HG03280 (cell line): ENCODE data around the gene CASP2.
"Not testable (repeated sequence)": the region's sequence is repeated elsewhere in the genome, so short reads cannot be mapped to it uniquely, and the experiment has no call there.

Experiments
- ATAC-seq: cut with Tn5 transposase; IDR thresholded peaks from one replicate; pipeline ENCODE4 v1.9.1; 2021; ENCODE audit warnings: mild to moderate bottlenecking, moderate library complexity; ENCODE audit not compliant: unreplicated experiment

Gene CASP2

GRCh38 chr7:143263266-143264195, 24.6 kb upstream of the CASP2 start, which contains the start of gene GSTK1:
GSTK1 (plus strand) TSS chr7:143263441; CDS start chr7:143263514, 73 bp downstream.
- ATAC-seq = peak; percentile 92

GRCh38 chr7:143264196-143264568, 24.0 kb upstream of the CASP2 start:
- not testable (repeated sequence) for ATAC-seq

DNA sequence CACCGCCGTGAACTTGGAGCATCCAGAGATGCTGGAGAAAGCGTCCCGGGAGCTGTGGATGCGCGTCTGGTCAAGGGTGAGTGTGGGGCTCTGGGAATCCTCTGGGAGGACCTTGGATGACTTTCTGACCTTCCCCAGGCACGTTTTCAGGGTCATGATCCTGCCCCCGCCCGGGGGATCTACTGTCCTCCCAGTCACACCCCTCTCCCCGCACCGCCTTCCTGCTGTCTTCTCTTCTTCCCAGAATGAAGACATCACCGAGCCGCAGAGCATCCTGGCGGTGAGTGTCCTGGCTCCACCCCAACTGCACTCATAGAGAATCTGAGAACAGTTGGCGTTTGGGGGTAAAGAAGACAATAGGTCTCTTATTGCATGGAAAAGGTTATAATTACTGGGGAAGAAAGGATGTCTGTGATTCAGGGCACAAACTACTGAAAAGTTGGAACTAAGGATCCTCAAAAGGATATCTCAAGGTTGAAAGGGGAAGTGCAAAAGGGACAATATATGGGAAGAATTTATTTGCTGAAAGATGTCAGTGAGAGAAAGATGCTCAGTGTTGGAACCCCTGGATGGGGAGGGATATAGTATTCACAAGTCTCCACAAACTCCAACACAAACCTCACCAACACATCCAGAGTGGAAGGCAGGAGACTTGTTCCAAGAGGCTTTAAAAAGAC, 23.0 kb upstream of the CASP2 start:
- ATAC-seq = no peak

- no peak for ATAC-seq
Observed at GRCh38 chr7:143269251-143269650, 18.9 kb upstream of the CASP2 start.

- no peak for ATAC-seq
Observed at GRCh38 chr7:143271240-143271639, 16.9 kb upstream of the CASP2 start.

- no peak for ATAC-seq
Observed at GRCh38 chr7:143272871-143273270, 15.3 kb upstream of the CASP2 start.

DNA sequence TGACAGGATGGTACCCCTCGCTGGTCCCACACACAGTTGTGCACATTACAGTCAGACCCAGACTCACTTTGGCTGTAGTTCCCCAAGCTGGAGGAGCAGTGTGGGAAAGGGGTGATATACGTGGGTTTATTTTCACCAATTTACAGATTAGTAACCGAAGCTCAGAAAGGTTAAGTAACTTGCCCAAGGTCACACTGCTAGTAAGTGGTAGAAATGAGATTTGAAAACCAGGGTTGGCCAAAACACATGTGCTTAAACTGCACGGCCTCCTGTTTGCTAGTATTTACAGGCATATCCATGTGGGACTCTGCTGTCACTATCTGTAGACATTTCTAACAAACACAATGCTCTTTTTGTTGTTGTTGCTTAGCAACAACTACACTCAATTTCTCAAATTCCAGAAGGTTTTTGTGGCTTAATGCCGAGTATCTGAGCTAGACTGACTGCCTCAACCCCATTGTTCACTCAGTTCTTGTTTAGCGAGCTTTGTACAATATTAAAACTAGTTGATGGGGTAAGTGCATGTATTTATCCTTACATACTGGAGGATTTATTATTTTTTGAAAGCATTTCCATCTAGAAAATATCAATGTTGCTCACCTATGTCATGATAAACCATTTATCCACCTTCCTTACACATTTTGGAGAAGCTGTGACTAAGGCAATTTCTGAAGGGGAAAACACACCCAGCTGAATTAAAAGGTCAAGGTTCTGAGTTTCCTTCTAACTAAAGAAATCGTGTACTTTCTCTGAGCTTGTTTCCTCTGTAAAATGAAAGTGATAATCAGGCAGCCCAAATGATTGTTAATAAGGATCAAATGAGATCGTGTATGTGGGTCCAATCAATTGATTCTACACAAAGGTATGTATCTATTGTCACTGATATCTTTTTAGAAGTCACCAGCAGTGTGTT, 8.7 kb upstream of the CASP2 start:
- ATAC-seq = peak; percentile 47

- no peak for ATAC-seq
Observed at GRCh38 chr7:143280160-143280559, 8.0 kb upstream of the CASP2 start.

GRCh38 chr7:143280566-143280965, 7.6 kb upstream of the CASP2 start:
- ATAC-seq = no peak

DNA sequence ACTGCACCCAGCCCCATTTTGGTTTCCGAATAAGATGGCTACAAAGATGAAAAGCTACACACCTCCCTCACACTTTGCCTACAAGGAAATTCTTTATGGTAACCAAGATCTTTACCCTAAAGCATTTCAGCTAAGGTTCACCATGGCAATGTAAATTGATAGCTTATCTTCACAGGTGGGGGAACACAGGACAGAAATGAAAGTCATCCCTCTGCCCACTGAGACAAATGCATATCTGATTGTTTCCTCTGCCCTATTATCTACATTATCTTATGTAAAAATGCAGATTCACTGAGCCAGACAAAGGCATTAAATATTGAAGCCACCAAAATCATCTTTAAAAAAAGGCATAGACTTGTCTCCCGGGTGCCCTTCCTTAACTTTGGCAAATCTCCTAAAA, 6.6 kb upstream of the CASP2 start:
- ATAC-seq = no peak

GRCh38 chr7:143282124-143282523, 6.0 kb upstream of the CASP2 start:
- no peak for ATAC-seq

- no peak for ATAC-seq
Observed at GRCh38 chr7:143283381-143283780, 4.8 kb upstream of the CASP2 start.

GRCh38 chr7:143284591-143285469, 3.3 kb upstream of the CASP2 start, which contains the start of gene TMEM139:
TMEM139 (plus strand) TSS chr7:143284958; CDS start chr7:143285958, 1,000 bp downstream.
- ATAC-seq = no peak

GRCh38 chr7:143285470-143285778, 2.7 kb upstream of the CASP2 start:
- ATAC-seq = no peak

DNA sequence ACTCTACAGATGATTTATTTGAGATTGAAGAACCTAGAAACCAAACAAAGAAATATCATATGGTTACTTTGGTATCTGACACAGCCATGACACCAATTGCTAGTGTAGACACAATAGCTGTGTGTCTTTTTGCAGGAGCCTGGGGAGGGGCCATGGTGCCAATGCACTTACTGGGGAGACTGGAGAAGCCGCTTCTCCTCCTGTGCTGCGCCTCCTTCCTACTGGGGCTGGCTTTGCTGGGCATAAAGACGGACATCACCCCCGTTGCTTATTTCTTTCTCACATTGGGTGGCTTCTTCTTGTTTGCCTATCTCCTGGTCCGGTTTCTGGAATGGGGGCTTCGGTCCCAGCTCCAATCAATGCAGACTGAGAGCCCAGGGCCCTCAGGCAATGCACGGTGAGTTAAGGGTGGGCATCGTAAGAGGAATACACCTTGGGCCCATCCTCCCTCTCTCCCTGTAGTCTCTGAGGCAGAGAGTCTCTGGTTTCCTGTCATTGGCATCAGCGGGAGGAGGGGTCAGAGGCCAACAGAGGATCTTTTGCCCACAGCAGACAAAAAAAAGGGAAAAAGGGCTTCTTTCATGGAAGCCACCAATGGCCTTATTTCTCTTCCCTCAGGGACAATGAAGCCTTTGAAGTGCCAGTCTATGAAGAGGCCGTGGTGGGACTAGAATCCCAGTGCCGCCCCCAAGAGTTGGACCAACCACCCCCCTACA, 2.2 kb upstream of the CASP2 start:
- ATAC-seq = no peak

DNA sequence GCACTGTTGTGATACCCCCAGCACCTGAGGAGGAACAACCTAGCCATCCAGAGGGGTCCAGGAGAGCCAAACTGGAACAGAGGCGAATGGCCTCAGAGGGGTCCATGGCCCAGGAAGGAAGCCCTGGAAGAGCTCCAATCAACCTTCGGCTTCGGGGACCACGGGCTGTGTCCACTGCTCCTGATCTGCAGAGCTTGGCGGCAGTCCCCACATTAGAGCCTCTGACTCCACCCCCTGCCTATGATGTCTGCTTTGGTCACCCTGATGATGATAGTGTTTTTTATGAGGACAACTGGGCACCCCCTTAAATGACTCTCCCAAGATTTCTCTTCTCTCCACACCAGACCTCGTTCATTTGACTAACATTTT, 1.6 kb upstream of the CASP2 start:
- ATAC-seq = no peak

DNA sequence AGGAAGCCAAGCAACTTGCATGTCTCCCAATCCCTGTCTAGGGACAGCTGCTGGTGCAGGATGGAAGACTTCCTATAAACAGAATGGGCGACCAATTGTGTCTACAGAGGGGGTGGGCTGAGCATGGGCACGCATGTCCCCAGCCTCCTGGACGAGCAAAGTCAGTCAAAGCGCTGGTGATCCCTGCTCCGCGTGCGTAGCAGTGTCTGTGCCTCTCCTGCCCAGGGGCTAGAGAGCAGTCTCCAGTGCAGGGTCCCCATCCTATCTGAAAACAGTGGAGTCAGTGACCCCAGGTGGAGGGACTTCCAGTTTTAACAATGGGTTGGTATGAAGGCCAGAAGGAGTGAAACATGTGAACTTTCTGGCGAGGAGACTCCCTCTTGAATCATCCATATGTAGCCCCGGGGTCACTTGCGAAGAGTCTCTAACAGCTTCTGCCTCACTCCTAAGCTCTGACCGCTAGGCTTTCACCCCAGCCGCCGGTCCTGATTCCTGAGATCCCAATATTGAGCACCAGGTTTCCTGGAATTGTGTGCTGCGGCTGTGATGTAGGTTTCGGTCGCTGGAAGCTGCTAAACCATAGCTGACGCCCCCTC, 714 bp upstream of the CASP2 start:
- ATAC-seq = no peak

DNA sequence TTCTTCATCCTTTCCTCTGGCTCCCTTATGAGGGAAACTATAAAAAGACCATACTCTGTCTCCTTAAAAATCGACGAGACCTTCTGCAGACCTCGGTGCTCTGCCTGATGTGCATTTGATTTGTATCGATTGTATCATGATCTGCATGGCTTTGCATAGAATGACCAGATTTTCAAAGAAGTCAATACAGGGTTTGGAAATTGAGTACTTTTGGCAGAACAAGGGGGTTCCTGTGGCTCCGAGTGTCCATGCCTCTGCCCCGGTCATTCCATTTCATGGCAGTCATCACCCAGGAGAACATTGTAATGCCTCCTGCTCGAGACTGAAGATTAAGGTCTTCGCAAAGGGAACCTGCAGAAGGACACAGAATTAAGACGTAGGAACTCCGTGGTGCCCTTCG, 685 bp downstream of the CASP2 start:
- no peak for ATAC-seq

DNA sequence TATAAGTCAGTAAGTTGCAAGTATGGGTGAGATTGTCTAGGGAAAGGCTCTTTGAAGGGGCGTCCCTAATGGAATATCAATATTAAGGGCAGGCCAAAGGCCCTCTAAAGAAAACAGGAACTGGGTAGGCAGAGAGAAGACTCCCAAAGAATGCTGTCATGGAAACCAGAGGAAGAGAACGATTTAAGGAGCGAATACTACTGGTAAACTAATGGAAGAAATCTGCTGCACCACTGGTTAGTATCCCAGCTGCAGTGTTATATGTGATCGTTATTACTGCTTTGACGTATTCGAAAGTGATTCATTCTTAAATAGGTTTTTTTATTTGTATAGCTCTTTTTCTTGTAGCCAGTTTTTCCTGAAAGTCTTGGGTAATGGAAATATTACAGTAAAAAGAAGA, 1.3 kb downstream of the CASP2 start:
- ATAC-seq = no peak
